ENCODE results near the gene CD40LG. TPM values are rescaled to one million over a fixed set of nuclear protein-coding genes. Genes with fewer than 3 reads are reported as not detected.
A peak's percentile ranks its signal among the peaks of the same experiment; 100 is the strongest.

CD40LG gene
- total and polyA plus RNA-seq, 8 donors = 0.09 to 0.19 (median 0.11) TPM; not detected in 4

DNA sequence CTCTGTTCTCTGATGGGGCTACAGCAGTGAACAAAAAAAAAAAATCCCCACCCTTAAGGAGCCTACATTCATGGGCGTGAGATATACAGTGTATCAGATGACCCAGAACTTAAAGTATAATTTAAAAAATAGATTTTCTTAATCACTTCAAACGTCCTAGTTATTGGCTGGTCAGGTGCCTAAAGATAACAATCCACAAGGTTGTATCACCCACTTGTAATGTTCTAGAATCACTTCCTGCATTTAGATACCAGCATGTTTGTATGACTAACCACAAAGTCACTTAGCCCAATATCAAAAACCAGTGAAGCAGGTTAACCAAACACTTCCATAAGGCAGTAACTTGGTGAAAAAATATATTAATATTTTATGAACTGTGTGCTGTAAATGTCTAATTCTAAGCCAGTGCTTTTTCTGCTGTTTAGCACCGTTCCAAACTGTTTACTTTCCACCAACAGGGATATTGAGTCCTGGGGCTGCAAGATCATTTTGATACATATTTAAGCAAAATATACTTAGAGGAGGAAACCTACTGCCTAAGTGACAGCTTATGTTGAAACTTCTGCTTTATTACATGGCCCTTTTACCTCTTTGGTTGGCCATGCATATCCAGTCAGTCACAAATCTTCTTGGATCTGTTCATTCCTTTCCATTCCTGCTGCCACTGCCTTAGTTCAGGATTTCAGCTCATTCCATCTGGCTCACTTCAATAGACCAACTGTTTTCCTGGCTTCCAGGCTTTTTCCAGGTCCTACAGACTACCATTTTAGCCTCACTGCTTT, 43.3 kb downstream of the CD40LG start:
- FAIRE-seq = no peak
- WGBS, 2 donors = 43 to 53% methylated on average over 3 of the region's 3 CpGs
- ATAC-seq = peak in 1 of 4 donors; percentile 11
- Histone ChIP-seq H3K4me3 (no peak overlapping the region), H3K27ac (no peak overlapping the region), H3K27me3 (no peaks in the 10 kb centered on the region), H3K9me3 (no peaks in the 10 kb centered on the region), H3K36me3 (no peaks in the 10 kb centered on the region), H3K4me1 (no peaks in the 10 kb centered on the region)
- intact Hi-C loops (cut with DNase I) = no loop called here
- DNase-seq = no peak
- TF ChIP-seq, protein P1, sequence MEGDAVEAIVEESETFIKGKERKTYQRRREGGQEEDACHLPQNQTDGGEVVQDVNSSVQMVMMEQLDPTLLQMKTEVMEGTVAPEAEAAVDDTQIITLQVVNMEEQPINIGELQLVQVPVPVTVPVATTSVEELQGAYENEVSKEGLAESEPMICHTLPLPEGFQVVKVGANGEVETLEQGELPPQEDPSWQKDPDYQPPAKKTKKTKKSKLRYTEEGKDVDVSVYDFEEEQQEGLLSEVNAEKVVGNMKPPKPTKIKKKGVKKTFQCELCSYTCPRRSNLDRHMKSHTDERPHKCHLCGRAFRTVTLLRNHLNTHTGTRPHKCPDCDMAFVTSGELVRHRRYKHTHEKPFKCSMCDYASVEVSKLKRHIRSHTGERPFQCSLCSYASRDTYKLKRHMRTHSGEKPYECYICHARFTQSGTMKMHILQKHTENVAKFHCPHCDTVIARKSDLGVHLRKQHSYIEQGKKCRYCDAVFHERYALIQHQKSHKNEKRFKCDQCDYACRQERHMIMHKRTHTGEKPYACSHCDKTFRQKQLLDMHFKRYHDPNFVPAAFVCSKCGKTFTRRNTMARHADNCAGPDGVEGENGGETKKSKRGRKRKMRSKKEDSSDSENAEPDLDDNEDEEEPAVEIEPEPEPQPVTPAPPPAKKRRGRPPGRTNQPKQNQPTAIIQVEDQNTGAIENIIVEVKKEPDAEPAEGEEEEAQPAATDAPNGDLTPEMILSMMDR (IDR thresholded peaks at IDR 0.05) = no peak

DNA sequence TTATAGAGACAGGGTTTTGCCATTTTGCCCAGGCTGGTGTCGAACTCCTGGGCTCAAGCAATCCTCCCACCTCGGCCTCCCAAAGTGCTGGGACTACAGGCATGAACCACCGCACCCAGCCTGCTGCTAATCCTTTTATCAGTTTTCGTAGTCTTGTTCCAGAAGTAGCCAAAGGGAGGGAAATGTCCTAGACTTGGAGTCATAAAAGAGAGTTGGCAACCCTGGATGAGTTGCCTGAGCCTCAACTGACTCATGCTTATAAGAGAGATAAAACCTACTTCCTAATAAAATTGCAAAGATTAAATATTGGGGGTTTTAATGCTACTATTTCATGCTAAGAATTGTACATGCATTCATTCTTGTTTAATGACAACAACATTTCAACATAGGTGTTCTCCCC, 44.3 kb downstream of the CD40LG start:
- H3K27me3 ChIP-seq = no peaks in the 10 kb centered on the region
- TF ChIP-seq, protein P1 (IDR thresholded peaks at IDR 0.05) = no peak
- no peak for ATAC-seq
- FAIRE-seq = no peak
- no peaks in the 10 kb centered on the region for H3K4me1 ChIP-seq
- DNase-seq = no peak
- no peaks in the 10 kb centered on the region for H3K9me3 ChIP-seq
- no peak overlapping the region for H3K4me3 ChIP-seq
- H3K27ac ChIP-seq = no peak overlapping the region
- intact Hi-C loops (cut with DNase I) = no loop called here
- WGBS, 2 donors = 62 to 90% methylated on average over 4 of the region's 4 CpGs
- H3K36me3 ChIP-seq = no peaks in the 10 kb centered on the region

DNA sequence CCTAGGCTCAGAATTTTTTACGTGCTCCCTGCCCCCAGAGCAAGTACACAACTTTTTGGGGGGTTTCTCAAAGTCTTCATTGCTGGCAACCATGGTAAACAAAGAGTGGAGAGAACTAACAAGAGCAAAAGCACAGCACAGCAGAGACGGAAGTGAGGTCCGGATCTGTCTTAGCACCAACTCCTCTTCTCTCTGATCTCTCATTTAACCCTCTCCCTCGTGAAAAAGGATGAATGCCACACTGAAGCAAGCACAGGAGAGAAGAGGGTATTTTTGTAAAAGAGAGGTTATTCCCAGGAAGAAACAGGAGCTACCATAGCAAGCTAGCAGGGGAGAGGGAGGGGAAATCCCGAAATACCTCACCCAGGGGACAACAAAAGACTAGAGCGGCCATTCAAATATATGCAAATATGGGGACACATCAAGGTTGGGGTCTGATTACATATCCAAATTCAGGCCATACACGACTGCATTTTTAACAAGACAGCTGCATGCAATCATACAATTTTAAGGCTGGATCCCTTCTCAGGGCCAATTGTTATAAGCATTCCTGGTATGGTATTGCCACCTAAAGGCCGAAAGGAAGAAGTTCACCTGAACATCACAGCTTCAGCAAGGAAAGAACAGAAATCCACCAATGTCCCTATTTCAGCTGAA, 46.6 kb downstream of the CD40LG start:
- DNase-seq = no peak
- Histone ChIP-seq H3K4me3 (no peak overlapping the region), H3K27me3 (no peaks in the 10 kb centered on the region), H3K9me3 (no peaks in the 10 kb centered on the region), H3K27ac (no peak overlapping the region), H3K4me1 (no peaks in the 10 kb centered on the region), H3K36me3 (no peaks in the 10 kb centered on the region)
- ATAC-seq = peak in 3 of 4 donors; percentile 77 to 86 (median 84)
- intact Hi-C loops (cut with DNase I) = no loop called here
- TF ChIP-seq, protein P1 (IDR thresholded peaks at IDR 0.05) = peak; percentile 16 to 54 (median 40)
- 30 to 43% methylated on average over 8 of the region's 8 CpGs for WGBS, 2 donors
- FAIRE-seq = peak; percentile 87

DNA sequence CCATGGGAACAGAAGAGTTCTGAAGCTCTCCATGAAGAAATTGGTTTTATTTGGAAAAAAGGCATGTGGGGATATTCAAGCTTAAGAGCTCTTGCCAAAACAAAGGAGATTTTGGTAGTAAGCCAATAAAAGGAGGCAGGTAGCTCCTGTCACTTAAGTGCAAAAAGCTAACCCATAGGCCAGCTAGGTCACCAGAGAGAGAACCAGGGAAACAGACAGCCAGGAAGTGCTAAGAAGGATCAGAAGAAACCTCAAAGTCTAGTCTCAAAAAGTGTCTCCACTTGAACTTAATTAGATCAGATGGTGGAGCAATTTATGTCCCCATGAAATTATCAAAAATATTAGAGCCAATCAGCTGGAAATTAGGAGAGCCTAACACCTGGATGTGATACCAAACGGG, 49.2 kb downstream of the CD40LG start:
- H3K4me3 ChIP-seq = no peak overlapping the region
- no peaks in the 10 kb centered on the region for H3K4me1 ChIP-seq
- intact Hi-C loops (cut with DNase I) = no loop called here
- ATAC-seq (no peak), DNase-seq (no peak), FAIRE-seq (no peak)
- H3K36me3 ChIP-seq = no peaks in the 10 kb centered on the region
- H3K27ac ChIP-seq = no peak overlapping the region
- TF ChIP-seq, protein P1 (IDR thresholded peaks at IDR 0.05) = no peak
- WGBS, 2 donors = 38 to 55% methylated on average over 1 of the region's 1 CpG
- H3K9me3 ChIP-seq = no peaks in the 10 kb centered on the region
- H3K27me3 ChIP-seq = no peaks in the 10 kb centered on the region

DNA sequence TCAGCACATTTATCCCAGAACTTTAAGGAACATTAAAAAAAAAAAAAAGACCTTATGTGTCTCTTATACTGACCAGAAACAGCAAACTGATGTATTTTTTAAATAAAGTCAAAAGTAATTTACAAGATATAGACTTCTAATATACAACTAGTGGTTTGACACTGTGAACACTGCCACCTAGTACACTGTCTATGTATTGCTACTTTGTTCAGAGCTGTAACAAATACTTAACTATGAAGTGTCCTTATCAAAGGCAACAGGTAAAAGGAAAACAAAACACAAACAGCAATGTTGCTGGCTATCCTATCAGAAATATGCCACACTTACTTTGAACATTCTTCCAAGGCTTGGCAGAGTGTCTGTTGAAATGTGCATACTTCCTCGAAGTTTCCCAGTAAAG, 60.4 kb downstream of the CD40LG start:
- TF ChIP-seq, protein P1 (IDR thresholded peaks at IDR 0.05) = peak in 3 of 4 donors; percentile 14 to 28 (median 17)
- H3K27ac ChIP-seq = no peak overlapping the region
- no peaks in the 10 kb centered on the region for H3K27me3 ChIP-seq
- H3K4me1 ChIP-seq = no peaks in the 10 kb centered on the region
- no peak for DNase-seq
- H3K36me3 ChIP-seq = no peaks in the 10 kb centered on the region
- FAIRE-seq = peak; percentile 51
- H3K9me3 ChIP-seq = no peaks in the 10 kb centered on the region
- ATAC-seq = peak in 3 of 4 donors; percentile 53 to 64 (median 59)
- intact Hi-C loops (cut with DNase I) = no loop called here
- WGBS, 2 donors = 20 to 33% methylated on average over 1 of the region's 1 CpG
- H3K4me3 ChIP-seq = no peak overlapping the region
